Psoas muscle (tissue), 8 donors: Measurements from ENCODE around the gene GRHL1. TPM values are rescaled to one million over a fixed set of nuclear protein-coding genes. Genes with fewer than 3 reads are reported as not detected.

Source experiments
- ATAC-seq, 4 donors: fragments of 200-7000 bp; cut with Tn5 transposase; one replicate each; pipeline ENCODE4 v1.9.1; 2020; ENCODE audit warnings: moderate library complexity in 3 of 4, mild to moderate bottlenecking in 2 of 4
- DNase-seq, 2 donors: peaks; one replicate each; pipeline ENCODE4 v3.0.0-alpha.2; 2020
- H3K27ac ChIP-seq: fragments of 200-600 bp; one replicate; pipeline ENCODE4 v1.8.0; 2022
- H3K27me3 ChIP-seq, 3 donors: fragments of 200-600 bp in 1 of 3; one replicate each; pipeline versions ENCODE4 v1.6.1 to v1.8.0; 2013 to 2022; ENCODE audit warnings: low read length in 2 of 3, mild to moderate bottlenecking in 2 of 3, moderate library complexity in 1 of 3; ENCODE audit not compliant: insufficient read depth in 3 of 3
- H3K36me3 ChIP-seq, 2 donors: fragments of 200-600 bp in 1 of 2; one replicate each; pipeline versions ENCODE4 v1.6.1 to v1.8.0; 2013 to 2022; ENCODE audit warnings: low read depth in 1 of 2, mild to moderate bottlenecking in 1 of 2, moderate library complexity in 1 of 2; ENCODE audit not compliant: insufficient read depth in 1 of 2
- H3K4me1 ChIP-seq: fragments of 200-600 bp; one replicate; pipeline ENCODE4 v1.8.0; 2022
- H3K4me3 ChIP-seq: fragments of 200-600 bp; one replicate; pipeline ENCODE4 v1.8.0; 2022; ENCODE audit warnings: mild to moderate bottlenecking
- H3K9me3 ChIP-seq: fragments of 200-600 bp; one replicate; pipeline ENCODE4 v1.8.0; 2022
- CTCF ChIP-seq: fragments of 200-600 bp; IDR thresholded peaks from one replicate; pipeline ENCODE4 v1.8.0; 2022; ENCODE audit warnings: antibody characterized with exemption
- WGBS, 3 donors: extraction: QIAGEN DNeasy Blood & Tissue Kit; methylation state at CpG; one replicate each; pipeline versions ENCODE4 v1.1.6 to v1.1.7; 2013; 5-methylcytosine and 5-hydroxymethylcytosine counted together
- intact Hi-C, 2 donors: fragments of 100-400 bp; cut with DNase I; formaldehyde crosslinking; loops; one replicate each; pipeline versions ENCODE4 v1.11.0 to v1.14.2; 2022
- polyA plus RNA-seq, 3 donors: library from polyadenylated mRNA; stranded (reverse); fragments of 200-250 nt; gene quantifications; one replicate each; pipeline ENCODE4 v1.2.3, GENCODE V29; 2013
- total RNA-seq, 4 donors: library from RNA; stranded (reverse); fragmentation: NEBNext Ultra II Directional in 2 of 4; extraction: Animal tissue kit (Norgen Biotek cat#: 25700) in 2 of 4; gene quantifications; one replicate each; pipeline versions ENCODE4 v1.2.1 to v1.2.4, GENCODE V29; 2021 to 2023
- donor health status: healthy with polysubstance abuse.
- donor health status: DM: no; HTN: no; CAD: no; lungs with moderate emphysema.
- donor health status: Bipolar disorder and iron deficiency.
- donor health status: healthy.
- donor health status: DM: yes; HTN: yes; CAD: no.
- donor health status: DM: no; HTN: no; CAD: no.
- donor health status: DM: no; HTN: no; CAD: no.
- donor health status: DM: yes; HTN: yes; CAD: no.

The GRHL1 gene
- total and polyA plus RNA-seq, 7 donors = 0.38 to 1.2 (median 0.63) TPM

- 81 to 88% (median 88%) methylated on average over 8 of the region's 8 CpGs for WGBS, 3 donors
- no peaks in the 10 kb centered on the region for H3K27me3 ChIP-seq
- ATAC-seq (no peak), DNase-seq (no peak)
- no peak for TF ChIP-seq CTCF
- H3K4me1 ChIP-seq = no peaks in the 10 kb centered on the region
- no peaks in the 10 kb centered on the region for H3K36me3 ChIP-seq
- intact Hi-C loops = no loop called here
- H3K9me3 ChIP-seq = peaks cover 3% of the 10 kb centered on the region
- H3K4me3 ChIP-seq = no peak overlapping the region
- no peak overlapping the region for H3K27ac ChIP-seq
Observed at GRCh38 chr2:10016802-10017258, 65.3 kb downstream of the GRHL1 start.

GRCh38 chr2:10017313-10017941 is 65.9 kb downstream of the GRHL1 start:
- no peaks in the 10 kb centered on the region for H3K36me3 ChIP-seq
- no peak for TF ChIP-seq CTCF
- WGBS, 3 donors = 90 to 92% (median 90%) methylated on average over 5 of the region's 5 CpGs
- H3K4me3 ChIP-seq = no peak overlapping the region
- H3K27ac ChIP-seq = no peak overlapping the region
- H3K9me3 ChIP-seq = peaks cover 3% of the 10 kb centered on the region
- DNase-seq (no peak), ATAC-seq (no peak)
- intact Hi-C loops = no loop called here
- no peaks in the 10 kb centered on the region for H3K4me1 ChIP-seq
- no peaks in the 10 kb centered on the region for H3K27me3 ChIP-seq

GRCh38 chr2:10019174-10019573 is 67.7 kb downstream of the GRHL1 start:
- 49 to 63% (median 51%) methylated on average over 8 of the region's 8 CpGs for WGBS, 3 donors

GRCh38 chr2:10019602-10020400 is 68.3 kb downstream of the GRHL1 start:
- no peak for DNase-seq

More at GRCh38 chr2:10019174-10019573, 67.7 kb downstream of the GRHL1 start:
- DNase-seq = no peak
- intact Hi-C loops = no loop called here
- Histone ChIP-seq H3K9me3 (peaks cover 3% of the 10 kb centered on the region), H3K4me1 (no peaks in the 10 kb centered on the region), H3K27me3 (no peaks in the 10 kb centered on the region), H3K36me3 (no peaks in the 10 kb centered on the region), H3K4me3 (no peak overlapping the region), H3K27ac (no peak overlapping the region)
- peak in 2 of 4 donors; percentile 45 to 58 for ATAC-seq
- TF ChIP-seq CTCF = no peak

More at GRCh38 chr2:10019602-10020400, 68.3 kb downstream of the GRHL1 start:
- Histone ChIP-seq H3K4me1 (no peaks in the 10 kb centered on the region), H3K27me3 (no peaks in the 10 kb centered on the region), H3K36me3 (no peaks in the 10 kb centered on the region), H3K4me3 (no peak overlapping the region), H3K27ac (no peak overlapping the region), H3K9me3 (peaks cover 3% of the 10 kb centered on the region)
- intact Hi-C loops = no loop called here
- no peak for ATAC-seq
- no peak for TF ChIP-seq CTCF
- 87 to 90% (median 88%) methylated on average over 27 of the region's 27 CpGs for WGBS, 3 donors
